ENCODE measurements around the gene MBD3L1.

The MBD3L1 gene

DNA sequence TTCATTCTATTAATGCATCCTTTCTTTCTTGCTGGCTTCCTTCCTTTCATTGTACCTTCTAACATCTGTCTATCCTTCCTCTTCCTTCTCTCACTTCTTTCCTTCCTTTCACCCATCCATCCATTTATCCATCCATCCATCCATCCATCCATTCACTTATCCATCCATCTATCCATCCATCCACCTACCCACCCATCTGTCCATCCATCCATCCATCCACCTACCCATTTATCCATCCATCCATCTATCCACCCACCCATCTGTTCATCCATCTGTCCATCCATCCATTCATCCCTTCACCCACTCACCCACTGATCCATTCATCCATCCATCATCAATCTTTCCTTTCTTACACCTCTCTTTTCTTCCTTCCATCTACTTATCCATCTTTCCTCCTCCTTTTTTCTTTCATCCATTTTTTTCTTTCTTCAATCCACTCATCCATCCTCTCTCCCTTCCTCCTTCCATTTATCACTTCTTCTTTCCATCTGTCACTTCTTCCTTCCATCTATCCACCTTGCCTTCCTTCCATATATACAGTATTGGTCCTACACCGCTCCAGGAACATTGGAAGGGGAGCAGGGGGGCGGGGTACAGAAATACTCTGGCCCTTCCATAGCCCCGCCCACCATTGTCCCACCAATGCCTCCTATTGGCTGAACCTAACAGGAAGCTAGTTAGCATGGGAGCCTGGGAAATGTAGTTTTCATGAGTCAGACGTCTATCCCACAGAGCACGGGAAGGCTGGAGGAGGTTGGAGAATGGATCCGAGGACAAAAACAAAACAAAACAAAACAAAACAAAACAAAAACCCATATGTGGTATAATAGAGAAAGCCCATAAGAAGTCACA is 45.9 kb downstream of the MBD3L1 start:
- DNase-seq (ENCODE audit: low read depth, low spot score), result no peak
- H3K4me3 ChIP-seq (ENCODE audit: low read length), result no peak overlapping the region

- H3K4me3 ChIP-seq (ENCODE audit: low read length), result no peak overlapping the region
- no peak for DNase-seq (ENCODE audit: low read depth, low spot score)
These were observed 48.8 kb downstream of the MBD3L1 start for GRCh38 chr19:8880868-8881488.

DNA sequence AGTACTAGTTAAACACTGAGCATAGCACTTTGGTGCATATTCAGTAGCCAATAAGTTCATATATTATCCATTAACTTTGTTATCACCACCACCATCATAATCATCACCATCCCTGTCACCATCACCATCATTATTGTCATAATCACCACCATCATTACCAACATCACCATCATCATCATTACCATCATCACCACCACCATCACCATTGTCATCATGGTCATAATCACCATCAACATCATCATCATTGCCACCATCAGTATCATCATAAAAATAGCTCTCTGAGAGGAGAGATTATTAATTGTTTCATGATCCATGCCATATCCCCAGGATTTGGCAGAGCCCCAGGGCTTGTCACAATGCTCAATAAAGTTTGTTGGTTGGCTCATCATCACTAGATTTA is 49.3 kb downstream of the MBD3L1 start:
- H3K4me3 ChIP-seq (ENCODE audit: low read length), result no peak overlapping the region
- no peak for DNase-seq (ENCODE audit: low read depth, low spot score)

DNA sequence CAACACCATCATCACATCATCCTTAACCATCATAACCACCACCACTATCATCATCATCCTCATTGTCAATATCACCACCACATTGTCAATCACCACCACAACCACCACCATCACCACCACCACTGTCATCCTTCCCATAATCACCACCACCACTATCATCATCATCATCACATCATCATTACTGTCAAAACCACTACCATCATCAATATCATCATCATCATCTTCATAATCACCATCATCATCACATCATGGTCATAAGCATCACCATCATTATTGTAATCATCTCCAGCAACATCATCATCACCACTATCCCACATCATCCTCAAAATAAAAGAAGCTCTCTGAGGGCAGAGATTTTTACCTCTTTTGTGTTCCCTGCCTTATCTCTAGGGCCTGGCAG is 52.2 kb downstream of the MBD3L1 start:
- no peak for DNase-seq (ENCODE audit: low read depth, low spot score)

DNA sequence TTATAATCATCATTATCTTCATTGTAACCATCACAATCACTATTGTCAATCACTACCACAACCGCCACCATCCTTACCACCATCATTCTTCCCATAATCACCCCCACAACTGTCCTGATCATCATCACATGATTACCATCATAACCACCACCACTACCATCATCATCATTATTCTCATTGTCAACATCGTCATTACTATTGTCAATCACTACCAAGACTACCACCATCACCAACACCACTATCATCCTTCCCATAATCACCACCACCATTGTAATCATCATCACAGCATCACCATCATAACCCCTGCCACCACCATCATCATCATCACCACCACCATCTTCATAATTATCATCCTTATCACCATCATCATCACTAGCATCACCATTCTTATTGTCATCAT is 55.2 kb downstream of the MBD3L1 start:
- no peak overlapping the region for H3K4me3 ChIP-seq (ENCODE audit: low read length)
- DNase-seq (ENCODE audit: low read depth, low spot score), result no peak

More for the DNA sequence above, 52.2 kb downstream of the MBD3L1 start:
- no peak overlapping the region for H3K4me3 ChIP-seq (ENCODE audit: low read length)

GRCh38 chr19:8890260-8890659 is 58.1 kb downstream of the MBD3L1 start:
- no peak overlapping the region for H3K4me3 ChIP-seq (ENCODE audit: low read length)
- DNase-seq (ENCODE audit: low read depth, low spot score), result no peak

All from Jurkat, Clone E6-1 (cell line).